Parathyroid adenoma (tissue), 2 donors: Measurements from ENCODE around the gene MFSD12.

Experiments
- H2AFZ ChIP-seq: fragments of 300-600 bp; sonication (generic); one replicate; pipeline ENCODE4 v1.7.0; 2017; ENCODE audit warnings: antibody characterized with exemption, mild to moderate bottlenecking
- H3K27ac ChIP-seq: fragments of 300-600 bp; sonication (generic); one replicate; pipeline ENCODE4 v1.7.0; 2017
- H3K27me3 ChIP-seq: fragments of 300-600 bp; sonication (generic); one replicate; pipeline ENCODE4 v1.7.0; 2017; ENCODE audit warnings: low read length; ENCODE audit not compliant: control insufficient read depth, insufficient read depth
- H3K36me3 ChIP-seq: fragments of 300-600 bp; sonication (generic); one replicate; pipeline ENCODE4 v1.7.0; 2017; ENCODE audit warnings: low read length; ENCODE audit not compliant: control insufficient read depth, insufficient read depth
- H3K4me1 ChIP-seq: fragments of 300-600 bp; sonication (generic); one replicate; pipeline ENCODE4 v1.7.0; 2017; ENCODE audit warnings: control low read depth
- H3K4me2 ChIP-seq: fragments of 300-600 bp; sonication (generic); one replicate; pipeline ENCODE4 v1.7.0; 2017; ENCODE audit warnings: low read length
- H3K4me3 ChIP-seq: fragments of 300-600 bp; sonication (generic); one replicate; pipeline ENCODE4 v1.7.0; 2017; ENCODE audit warnings: low read depth, low read length
- H3K79me2 ChIP-seq: fragments of 300-600 bp; sonication (generic); one replicate; pipeline ENCODE4 v1.7.0; 2017; ENCODE audit warnings: control low read depth
- H3K9ac ChIP-seq: fragments of 300-600 bp; sonication (generic); one replicate; pipeline ENCODE4 v1.7.0; 2017; ENCODE audit warnings: mild to moderate bottlenecking
- H3K9me3 ChIP-seq: fragments of 300-600 bp; sonication (generic); one replicate; pipeline ENCODE4 v1.7.0; 2017; ENCODE audit warnings: low read length; ENCODE audit not compliant: control insufficient read depth
- CTCF ChIP-seq: fragments of 300-600 bp; sonication (generic); IDR thresholded peaks from one replicate; pipeline ENCODE4 v1.7.0; 2017; ENCODE audit warnings: antibody characterized with exemption, mild to moderate bottlenecking
- donor health status: primary hyperparathyroidism.

Gene MFSD12

GRCh38 chr19:3601021-3601420 lies 43.6 kb upstream of the MFSD12 start:
- H3K27me3 ChIP-seq = no peaks in the 10 kb centered on the region
- no peaks in the 10 kb centered on the region for H3K9me3 ChIP-seq
- no peak overlapping the region for H3K4me3 ChIP-seq
- H3K79me2 ChIP-seq = no peaks in the 10 kb centered on the region
- TF ChIP-seq CTCF = no peak
- H3K27ac ChIP-seq = no peak overlapping the region
- H3K9ac ChIP-seq = no peak overlapping the region
- no peaks in the 10 kb centered on the region for H3K36me3 ChIP-seq
- peaks cover 2% of the 10 kb centered on the region for H3K4me1 ChIP-seq
- no peak overlapping the region for H2AFZ ChIP-seq
- H3K4me2 ChIP-seq = no peak overlapping the region

GRCh38 chr19:3599776-3600187 lies 42.4 kb upstream of the MFSD12 start:
- Histone ChIP-seq H3K9ac (no peak overlapping the region), H3K27me3 (no peaks in the 10 kb centered on the region), H3K4me1 (no peaks in the 10 kb centered on the region), H3K27ac (no peak overlapping the region), H3K79me2 (no peaks in the 10 kb centered on the region), H3K9me3 (no peaks in the 10 kb centered on the region), H3K4me3 (no peak overlapping the region), H2AFZ (no peak overlapping the region), H3K4me2 (no peak overlapping the region), H3K36me3 (no peaks in the 10 kb centered on the region)
- TF ChIP-seq CTCF = no peak

- Histone ChIP-seq H3K79me2 (no peaks in the 10 kb centered on the region), H3K27ac (no peak overlapping the region), H3K4me1 (no peaks in the 10 kb centered on the region), H3K27me3 (no peaks in the 10 kb centered on the region), H3K9ac (no peak overlapping the region), H3K36me3 (no peaks in the 10 kb centered on the region), H3K4me2 (no peak overlapping the region), H3K4me3 (no peak overlapping the region), H2AFZ (no peak overlapping the region), H3K9me3 (no peaks in the 10 kb centered on the region)
- TF ChIP-seq CTCF = no peak
Measured at GRCh38 chr19:3595521-3596061, 38.2 kb upstream of the MFSD12 start.

- H2AFZ ChIP-seq = no peak overlapping the region
- H3K27ac ChIP-seq = no peak overlapping the region
- H3K9me3 ChIP-seq = no peaks in the 10 kb centered on the region
- no peaks in the 10 kb centered on the region for H3K27me3 ChIP-seq
- no peak overlapping the region for H3K9ac ChIP-seq
- H3K4me2 ChIP-seq = no peak overlapping the region
- H3K79me2 ChIP-seq = no peaks in the 10 kb centered on the region
- no peaks in the 10 kb centered on the region for H3K4me1 ChIP-seq
- no peak for TF ChIP-seq CTCF
- no peaks in the 10 kb centered on the region for H3K36me3 ChIP-seq
- H3K4me3 ChIP-seq = no peak overlapping the region
Measured at GRCh38 chr19:3593156-3593555, 35.8 kb upstream of the MFSD12 start.

GRCh38 chr19:3591876-3592613 lies 34.7 kb upstream of the MFSD12 start:
- Histone ChIP-seq H3K4me1 (no peaks in the 10 kb centered on the region), H3K4me3 (no peak overlapping the region), H2AFZ (no peak overlapping the region), H3K9ac (no peak overlapping the region), H3K9me3 (no peaks in the 10 kb centered on the region), H3K79me2 (no peaks in the 10 kb centered on the region), H3K36me3 (no peaks in the 10 kb centered on the region), H3K4me2 (no peak overlapping the region), H3K27ac (no peak overlapping the region), H3K27me3 (no peaks in the 10 kb centered on the region)
- no peak for TF ChIP-seq CTCF
